Panc1 (cell line): ENCODE results near the gene CCDC148. TPM values are rescaled to one million over a fixed set of nuclear protein-coding genes. Genes with fewer than 3 reads are reported as not detected.
"Not testable (repeated sequence)": the region's sequence is repeated elsewhere in the genome, so short reads cannot be mapped to it uniquely, and the experiment has no call there.

Source experiments
- ATAC-seq: fragments of 200-7000 bp; cut with Tn5 transposase; 2 replicates; pipeline ENCODE4 v1.9.1; 2020; ENCODE audit warnings: mild to moderate bottlenecking, moderate library complexity
- BruUV-seq: library from RNA; stranded (reverse); fragments of 400-500 nt; replicated peaks from 2 replicates; lab custom pipeline; 2021; lab: Mats Ljungman, UMichigan
- CTCF ChIA-PET: fragments of 300-600 bp; sonication (Branson Sonifier 250); formaldehyde crosslinking; loops from one replicate; lab custom pipeline; 2022; ENCODE audit warnings: antibody characterized with exemption; lab: Charles Lee
- POLR2A ChIA-PET: fragments of 300-600 bp; sonication (Branson Sonifier 250); formaldehyde crosslinking; loops from one replicate; lab custom pipeline; 2022; ENCODE audit warnings: antibody characterized with exemption; lab: Charles Lee
- DNase-seq: peaks from one replicate; pipeline ENCODE4 v3.0.0-alpha.2; 2010; ENCODE audit warnings: low read depth, low spot score
- H3K27ac ChIP-seq: 2 replicates; pipeline ENCODE4 v1.5.1; 2011; ENCODE audit warnings: mild to moderate bottlenecking, low read length, inconsistent platforms
- H3K27me3 ChIP-seq: fragments of 200-500 bp; sonication (Bioruptor generic); 2 replicates; pipeline ENCODE4 v1.6.0; 2014; ENCODE audit warnings: low read length, inconsistent platforms; ENCODE audit not compliant: control insufficient read depth, insufficient read depth
- H3K36me3 ChIP-seq: fragments of 200-500 bp; sonication (Bioruptor generic); 2 replicates; pipeline ENCODE4 v1.5.1; 2014; ENCODE audit warnings: inconsistent platforms, mild to moderate bottlenecking, low read length, moderate library complexity; ENCODE audit not compliant: control insufficient read depth, insufficient read depth
- H3K4me1 ChIP-seq: 2 replicates; pipeline ENCODE4 v1.5.1; 2011; ENCODE audit warnings: inconsistent platforms, mild to moderate bottlenecking, low read length, moderate library complexity; ENCODE audit not compliant: control insufficient read depth, insufficient read depth
- H3K4me3 ChIP-seq, 2 experiments: 2 replicates each; pipeline ENCODE4 v1.5.1; 2011 to 2012; ENCODE audit warnings: low read depth in 2 of 2, low read length in 2 of 2, mild to moderate bottlenecking in 2 of 2, inconsistent platforms in 1 of 2, moderate library complexity in 1 of 2
- H3K9me3 ChIP-seq: fragments of 200-500 bp; sonication (Bioruptor generic); 2 replicates; pipeline ENCODE4 v1.5.1; 2014; ENCODE audit warnings: low read depth, mild to moderate bottlenecking, inconsistent platforms, low read length, moderate library complexity; ENCODE audit not compliant: control insufficient read depth, insufficient read depth
- POLR2AphosphoS5 ChIP-seq: IDR thresholded peaks from 2 replicates; pipeline ENCODE4 v1.6.1; 2012; ENCODE audit warnings: mild to moderate bottlenecking, low read depth, low read length, moderate library complexity
- SIN3A ChIP-seq: IDR thresholded peaks from 2 replicates; pipeline ENCODE4 v1.6.1; 2012; ENCODE audit warnings: low read depth, mild to moderate bottlenecking, low read length, moderate library complexity, borderline replicate concordance; ENCODE audit not compliant: insufficient read depth
- TCF7L2 ChIP-seq: IDR thresholded peaks from 2 replicates; pipeline ENCODE4 v1.6.1; 2011; ENCODE audit warnings: mild to moderate bottlenecking, low read depth, low read length, inconsistent platforms
- in situ Hi-C: cut with HindIII; loops from 2 replicates; pipeline ENCODE4 v1.10.0; 2016; ENCODE audit warnings: low sequenced_read_pairs, low pct_unique_long_range_greater_than_20kb
- intact Hi-C: fragments of 100-400 bp; cut with micrococcal nuclease; formaldehyde crosslinking; loops from one replicate; pipeline ENCODE4 v1.10.0; 2022; ENCODE audit not compliant: unreplicated experiment
- total RNA-seq: library from RNA; stranded (reverse); gene quantifications from one replicate; pipeline ENCODE4 v1.2.1, GENCODE V29; 2021; ENCODE audit not compliant: unreplicated experiment
- TF ChIP-seq, protein P1 (sequence below), 2 experiments: IDR thresholded peaks; 2 replicates each; pipeline ENCODE4 v1.6.1; 2011 to 2012; ENCODE audit warnings: low read depth in 2 of 2, control low read depth in 1 of 2, low read length in 1 of 2, mild to moderate bottlenecking in 1 of 2, moderate library complexity in 1 of 2; ENCODE audit not compliant: insufficient read depth in 1 of 2
- TF ChIP-seq, protein P2 (sequence below): fragments of 450-650 bp; IDR thresholded peaks from 2 replicates; pipeline ENCODE4 v1.5.1; 2017; ENCODE audit warnings: mild to moderate bottlenecking

Gene CCDC148
- total RNA-seq, 1 experiment from 2014 or later: 0.92 TPM

DNA sequence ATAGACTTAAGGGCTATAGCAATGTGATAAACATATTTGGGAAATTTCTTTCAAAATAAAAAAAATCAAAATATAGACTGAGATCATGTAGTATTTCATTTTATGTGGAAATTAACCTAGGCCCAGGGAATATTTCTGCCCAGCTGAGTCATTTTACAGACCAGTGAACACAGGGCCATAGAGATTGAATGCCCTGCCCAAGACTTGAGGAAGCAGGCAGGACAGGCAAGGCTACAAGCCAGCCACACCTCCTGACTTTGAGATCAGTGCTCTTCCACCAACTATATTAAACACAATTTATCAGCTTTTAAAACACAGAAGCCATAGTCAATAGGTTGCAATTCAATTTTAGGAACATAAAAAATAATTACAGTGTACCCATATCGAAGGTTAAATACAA lies 12.9 kb downstream of the CCDC148 start:
- ATAC-seq (no peak), DNase-seq (no peak)
- CTCF ChIA-PET: no interaction called here
- Histone ChIP-seq H3K4me1 (no peaks in the 10 kb centered on the region), H3K9me3 (no peaks in the 10 kb centered on the region), H3K27me3 (no peaks in the 10 kb centered on the region), H3K27ac (no peak overlapping the region), H3K36me3 (no peaks in the 10 kb centered on the region), H3K4me3 (no peak overlapping the region)
- no peak for TF ChIP-seq SIN3A
- no peak for TF ChIP-seq TCF7L2
- TF ChIP-seq POLR2AphosphoS5: no peak
- TF ChIP-seq, protein P1, sequence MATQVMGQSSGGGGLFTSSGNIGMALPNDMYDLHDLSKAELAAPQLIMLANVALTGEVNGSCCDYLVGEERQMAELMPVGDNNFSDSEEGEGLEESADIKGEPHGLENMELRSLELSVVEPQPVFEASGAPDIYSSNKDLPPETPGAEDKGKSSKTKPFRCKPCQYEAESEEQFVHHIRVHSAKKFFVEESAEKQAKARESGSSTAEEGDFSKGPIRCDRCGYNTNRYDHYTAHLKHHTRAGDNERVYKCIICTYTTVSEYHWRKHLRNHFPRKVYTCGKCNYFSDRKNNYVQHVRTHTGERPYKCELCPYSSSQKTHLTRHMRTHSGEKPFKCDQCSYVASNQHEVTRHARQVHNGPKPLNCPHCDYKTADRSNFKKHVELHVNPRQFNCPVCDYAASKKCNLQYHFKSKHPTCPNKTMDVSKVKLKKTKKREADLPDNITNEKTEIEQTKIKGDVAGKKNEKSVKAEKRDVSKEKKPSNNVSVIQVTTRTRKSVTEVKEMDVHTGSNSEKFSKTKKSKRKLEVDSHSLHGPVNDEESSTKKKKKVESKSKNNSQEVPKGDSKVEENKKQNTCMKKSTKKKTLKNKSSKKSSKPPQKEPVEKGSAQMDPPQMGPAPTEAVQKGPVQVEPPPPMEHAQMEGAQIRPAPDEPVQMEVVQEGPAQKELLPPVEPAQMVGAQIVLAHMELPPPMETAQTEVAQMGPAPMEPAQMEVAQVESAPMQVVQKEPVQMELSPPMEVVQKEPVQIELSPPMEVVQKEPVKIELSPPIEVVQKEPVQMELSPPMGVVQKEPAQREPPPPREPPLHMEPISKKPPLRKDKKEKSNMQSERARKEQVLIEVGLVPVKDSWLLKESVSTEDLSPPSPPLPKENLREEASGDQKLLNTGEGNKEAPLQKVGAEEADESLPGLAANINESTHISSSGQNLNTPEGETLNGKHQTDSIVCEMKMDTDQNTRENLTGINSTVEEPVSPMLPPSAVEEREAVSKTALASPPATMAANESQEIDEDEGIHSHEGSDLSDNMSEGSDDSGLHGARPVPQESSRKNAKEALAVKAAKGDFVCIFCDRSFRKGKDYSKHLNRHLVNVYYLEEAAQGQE (IDR thresholded peaks at IDR 0.05; ENCODE audit: insufficient read depth in 1 of 2, low read depth in 2 of 2, low read length in 1 of 2): no peak
- TF ChIP-seq, protein P2, sequence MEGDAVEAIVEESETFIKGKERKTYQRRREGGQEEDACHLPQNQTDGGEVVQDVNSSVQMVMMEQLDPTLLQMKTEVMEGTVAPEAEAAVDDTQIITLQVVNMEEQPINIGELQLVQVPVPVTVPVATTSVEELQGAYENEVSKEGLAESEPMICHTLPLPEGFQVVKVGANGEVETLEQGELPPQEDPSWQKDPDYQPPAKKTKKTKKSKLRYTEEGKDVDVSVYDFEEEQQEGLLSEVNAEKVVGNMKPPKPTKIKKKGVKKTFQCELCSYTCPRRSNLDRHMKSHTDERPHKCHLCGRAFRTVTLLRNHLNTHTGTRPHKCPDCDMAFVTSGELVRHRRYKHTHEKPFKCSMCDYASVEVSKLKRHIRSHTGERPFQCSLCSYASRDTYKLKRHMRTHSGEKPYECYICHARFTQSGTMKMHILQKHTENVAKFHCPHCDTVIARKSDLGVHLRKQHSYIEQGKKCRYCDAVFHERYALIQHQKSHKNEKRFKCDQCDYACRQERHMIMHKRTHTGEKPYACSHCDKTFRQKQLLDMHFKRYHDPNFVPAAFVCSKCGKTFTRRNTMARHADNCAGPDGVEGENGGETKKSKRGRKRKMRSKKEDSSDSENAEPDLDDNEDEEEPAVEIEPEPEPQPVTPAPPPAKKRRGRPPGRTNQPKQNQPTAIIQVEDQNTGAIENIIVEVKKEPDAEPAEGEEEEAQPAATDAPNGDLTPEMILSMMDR: no peak
- no TSS peak for BruUV-seq
- in situ Hi-C loops (no loop called here), intact Hi-C loops (no loop called here)
- POLR2A ChIA-PET: no interaction called here

DNA sequence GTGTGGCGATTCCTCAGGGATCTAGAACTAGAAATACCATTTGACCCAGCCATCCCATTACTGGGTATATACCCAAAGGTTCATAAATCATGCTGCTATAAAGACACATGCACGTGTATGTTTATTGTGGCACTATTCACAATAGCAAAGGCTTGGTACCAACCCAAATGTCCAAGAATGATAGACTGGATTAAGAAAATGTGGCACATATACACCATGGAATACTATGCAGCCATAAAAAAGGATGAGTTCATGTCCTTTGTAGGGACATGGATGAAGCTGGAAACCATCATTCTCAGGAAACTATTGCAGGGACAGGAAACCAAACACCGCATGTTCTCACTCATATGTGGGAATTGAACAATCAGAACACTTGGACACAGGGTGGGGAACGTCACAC lies 17.5 kb downstream of the CCDC148 start:
- POLR2A ChIA-PET, CTCF ChIA-PET, H3K36me3 ChIP-seq, ATAC-seq, H3K4me3 ChIP-seq, DNase-seq, in situ Hi-C loops, intact Hi-C loops, H3K4me1 ChIP-seq, H3K27ac ChIP-seq, H3K27me3 ChIP-seq, H3K9me3 ChIP-seq, BruUV-seq: not testable (repeated sequence)

DNA sequence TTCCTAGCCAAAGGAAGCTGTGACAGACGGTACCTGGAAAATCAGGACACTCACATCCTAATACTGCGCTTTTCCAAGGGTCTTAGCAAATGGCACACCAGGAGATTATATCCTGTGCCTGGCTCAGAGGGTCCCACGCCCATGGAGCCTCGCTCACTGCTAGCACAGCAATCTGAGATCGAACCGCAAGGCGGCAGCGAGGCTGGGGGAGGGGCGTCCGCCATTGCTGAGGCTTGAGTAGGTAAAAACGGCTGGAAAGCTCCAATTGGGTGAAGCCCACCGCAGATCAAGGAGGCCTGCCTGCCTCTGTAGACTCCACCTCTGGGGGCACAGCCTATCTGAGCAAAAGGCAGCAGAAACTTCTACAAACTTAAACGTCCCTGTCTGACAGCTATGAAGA lies 22.8 kb downstream of the CCDC148 start:
- H3K27ac ChIP-seq, POLR2A ChIA-PET, H3K4me3 ChIP-seq, H3K4me1 ChIP-seq, H3K36me3 ChIP-seq, DNase-seq, H3K27me3 ChIP-seq, intact Hi-C loops, in situ Hi-C loops, CTCF ChIA-PET, H3K9me3 ChIP-seq, BruUV-seq, ATAC-seq: not testable (repeated sequence)
